Psoas muscle (tissue), 8 donors: ENCODE measurements around the gene AFDN. TPM values are rescaled to one million over a fixed set of nuclear protein-coding genes. Genes with fewer than 3 reads are reported as not detected.

Source experiments
- ATAC-seq, 4 donors: fragments of 200-7000 bp; cut with Tn5 transposase; one replicate each; pipeline ENCODE4 v1.9.1; 2020; ENCODE audit warnings: moderate library complexity in 3 of 4, mild to moderate bottlenecking in 2 of 4
- DNase-seq, 2 donors: peaks; one replicate each; pipeline ENCODE4 v3.0.0-alpha.2; 2020
- H3K27ac ChIP-seq: fragments of 200-600 bp; one replicate; pipeline ENCODE4 v1.8.0; 2022
- H3K27me3 ChIP-seq, 3 donors: fragments of 200-600 bp in 1 of 3; one replicate each; pipeline versions ENCODE4 v1.6.1 to v1.8.0; 2013 to 2022; ENCODE audit warnings: low read length in 2 of 3, mild to moderate bottlenecking in 2 of 3, moderate library complexity in 1 of 3; ENCODE audit not compliant: insufficient read depth in 3 of 3
- H3K36me3 ChIP-seq, 2 donors: fragments of 200-600 bp in 1 of 2; one replicate each; pipeline versions ENCODE4 v1.6.1 to v1.8.0; 2013 to 2022; ENCODE audit warnings: low read depth in 1 of 2, mild to moderate bottlenecking in 1 of 2, moderate library complexity in 1 of 2; ENCODE audit not compliant: insufficient read depth in 1 of 2
- H3K4me1 ChIP-seq: fragments of 200-600 bp; one replicate; pipeline ENCODE4 v1.8.0; 2022
- H3K4me3 ChIP-seq: fragments of 200-600 bp; one replicate; pipeline ENCODE4 v1.8.0; 2022; ENCODE audit warnings: mild to moderate bottlenecking
- H3K9me3 ChIP-seq: fragments of 200-600 bp; one replicate; pipeline ENCODE4 v1.8.0; 2022
- WGBS, 3 donors: extraction: QIAGEN DNeasy Blood & Tissue Kit; methylation state at CpG; one replicate each; pipeline versions ENCODE4 v1.1.6 to v1.1.7; 2013; 5-methylcytosine and 5-hydroxymethylcytosine counted together
- intact Hi-C, 2 donors: fragments of 100-400 bp; cut with DNase I; formaldehyde crosslinking; loops; one replicate each; pipeline versions ENCODE4 v1.11.0 to v1.14.2; 2022
- polyA plus RNA-seq, 3 donors: library from polyadenylated mRNA; stranded (reverse); fragments of 200-250 nt; gene quantifications; one replicate each; pipeline ENCODE4 v1.2.3, GENCODE V29; 2013
- total RNA-seq, 4 donors: library from RNA; stranded (reverse); fragmentation: NEBNext Ultra II Directional in 2 of 4; extraction: Animal tissue kit (Norgen Biotek cat#: 25700) in 2 of 4; gene quantifications; one replicate each; pipeline versions ENCODE4 v1.2.1 to v1.2.4, GENCODE V29; 2021 to 2023
- TF ChIP-seq, protein P1 (sequence below): fragments of 200-600 bp; IDR thresholded peaks from one replicate; pipeline ENCODE4 v1.8.0; 2022; ENCODE audit warnings: antibody characterized with exemption
- donor health status: healthy with polysubstance abuse.
- donor health status: DM: no; HTN: no; CAD: no; lungs with moderate emphysema.
- donor health status: Bipolar disorder and iron deficiency.
- donor health status: healthy.
- donor health status: DM: yes; HTN: yes; CAD: no.
- donor health status: DM: no; HTN: no; CAD: no.
- donor health status: DM: no; HTN: no; CAD: no.
- donor health status: DM: yes; HTN: yes; CAD: no.

Gene AFDN
- total and polyA plus RNA-seq, 7 donors, result 12.2 to 35.6 (median 32.9) TPM

DNA sequence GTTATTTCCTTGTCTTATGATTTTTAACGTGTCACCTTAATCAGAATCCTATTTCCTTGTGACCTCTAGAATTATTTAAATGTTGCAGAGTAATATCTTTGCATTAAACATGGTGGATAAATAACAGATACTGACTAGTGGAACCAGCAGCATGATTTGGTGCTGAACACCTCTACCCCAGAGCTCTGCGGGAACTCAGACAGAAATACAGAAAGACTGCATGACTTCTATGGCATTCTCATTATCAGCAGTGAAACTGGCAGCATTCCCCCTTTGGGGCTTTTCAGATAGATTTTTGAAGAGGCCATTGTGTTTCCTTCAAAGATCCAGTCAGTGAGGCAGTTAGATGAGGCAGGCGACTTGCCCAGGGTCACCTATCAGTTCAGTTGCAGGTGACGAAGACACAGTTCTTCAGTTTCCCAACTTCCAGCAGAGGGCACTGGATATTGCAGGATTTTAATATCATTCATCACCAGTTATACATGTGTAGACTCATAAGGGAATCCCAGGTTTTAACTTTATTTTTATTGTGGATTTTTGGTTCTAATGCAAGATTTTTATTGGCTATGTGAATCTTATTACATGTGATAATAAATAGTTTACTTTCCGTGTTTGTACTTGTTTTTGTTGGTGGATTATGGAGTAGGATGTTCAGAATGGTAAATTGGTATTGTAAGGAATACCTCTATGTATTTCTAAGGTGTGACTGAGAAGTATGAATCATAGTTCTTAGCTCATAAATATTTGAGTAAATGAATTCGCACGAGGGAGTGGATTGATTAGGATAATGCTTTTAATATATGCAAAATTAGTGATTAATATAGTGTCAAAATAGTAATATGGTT, 81.3 kb downstream of the AFDN start:
- Histone ChIP-seq H3K27ac (no peak overlapping the region), H3K4me1 (peaks cover 5% of the 10 kb centered on the region), H3K36me3 (peaks cover 0 to 47% of the 10 kb centered on the region in 2 donors), H3K9me3 (no peaks in the 10 kb centered on the region), H3K27me3 (no peaks in the 10 kb centered on the region), H3K4me3 (no peak overlapping the region)
- TF ChIP-seq, protein P1, sequence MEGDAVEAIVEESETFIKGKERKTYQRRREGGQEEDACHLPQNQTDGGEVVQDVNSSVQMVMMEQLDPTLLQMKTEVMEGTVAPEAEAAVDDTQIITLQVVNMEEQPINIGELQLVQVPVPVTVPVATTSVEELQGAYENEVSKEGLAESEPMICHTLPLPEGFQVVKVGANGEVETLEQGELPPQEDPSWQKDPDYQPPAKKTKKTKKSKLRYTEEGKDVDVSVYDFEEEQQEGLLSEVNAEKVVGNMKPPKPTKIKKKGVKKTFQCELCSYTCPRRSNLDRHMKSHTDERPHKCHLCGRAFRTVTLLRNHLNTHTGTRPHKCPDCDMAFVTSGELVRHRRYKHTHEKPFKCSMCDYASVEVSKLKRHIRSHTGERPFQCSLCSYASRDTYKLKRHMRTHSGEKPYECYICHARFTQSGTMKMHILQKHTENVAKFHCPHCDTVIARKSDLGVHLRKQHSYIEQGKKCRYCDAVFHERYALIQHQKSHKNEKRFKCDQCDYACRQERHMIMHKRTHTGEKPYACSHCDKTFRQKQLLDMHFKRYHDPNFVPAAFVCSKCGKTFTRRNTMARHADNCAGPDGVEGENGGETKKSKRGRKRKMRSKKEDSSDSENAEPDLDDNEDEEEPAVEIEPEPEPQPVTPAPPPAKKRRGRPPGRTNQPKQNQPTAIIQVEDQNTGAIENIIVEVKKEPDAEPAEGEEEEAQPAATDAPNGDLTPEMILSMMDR, result peak; percentile 54
- DNase-seq (no peak), ATAC-seq (peak; percentile 42 to 67 (median 50))
- intact Hi-C loops, result loop anchor here in 1 of 2 donors (5.0 kb wide), 1 partner anchor 224 kb away; no protein-coding TSS in a partner anchor
- 58 to 86% (median 73%) methylated on average over 7 of the region's 7 CpGs for WGBS, 3 donors

DNA sequence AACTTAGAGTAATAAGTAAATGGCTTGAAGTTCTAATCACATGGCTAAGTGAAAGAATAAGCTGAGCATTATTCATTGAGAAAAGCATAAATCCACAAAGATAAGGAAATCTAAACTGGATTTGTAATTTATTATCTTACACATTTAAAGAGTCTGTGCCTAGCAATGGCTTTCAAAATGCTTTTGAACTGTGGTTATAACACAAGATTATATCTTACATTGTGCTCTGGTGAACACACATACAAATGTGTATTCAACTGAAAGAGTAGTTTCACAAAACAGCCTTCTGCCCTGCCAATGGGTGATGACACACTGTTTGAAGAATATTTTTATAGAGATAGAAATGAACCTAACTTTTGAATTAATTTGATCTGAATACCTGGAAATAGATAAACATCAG, 83.3 kb downstream of the AFDN start:
- peaks cover 5% of the 10 kb centered on the region for H3K4me1 ChIP-seq
- intact Hi-C loops, result no loop called here
- TF ChIP-seq, protein P1, result no peak
- H3K27me3 ChIP-seq, result no peaks in the 10 kb centered on the region
- H3K27ac ChIP-seq, result no peak overlapping the region
- DNase-seq, result no peak
- peaks cover 1 to 48% of the 10 kb centered on the region in 2 donors for H3K36me3 ChIP-seq
- no peak overlapping the region for H3K4me3 ChIP-seq
- H3K9me3 ChIP-seq, result no peaks in the 10 kb centered on the region
- no peak for ATAC-seq

DNA sequence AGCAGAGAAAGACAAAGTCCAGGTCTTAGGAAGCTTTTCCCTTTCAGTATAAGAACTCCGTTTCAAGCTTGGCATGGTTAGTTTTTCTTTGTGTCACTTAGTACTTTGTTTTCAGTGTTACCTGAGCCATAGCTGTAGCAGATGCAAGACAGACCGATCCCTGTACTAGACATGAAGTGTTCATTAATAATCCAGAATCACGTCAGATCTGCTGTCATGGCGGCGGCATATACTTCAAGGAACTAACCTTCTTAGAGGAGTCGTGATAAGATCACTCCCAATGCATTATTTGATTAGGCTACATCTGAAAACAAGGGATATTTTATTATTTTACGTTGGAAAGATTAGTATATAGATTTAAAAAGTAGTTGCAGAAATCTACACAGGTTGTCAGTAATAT, 83.9 kb downstream of the AFDN start:
- Histone ChIP-seq H3K36me3 (peaks cover 2 to 48% of the 10 kb centered on the region in 2 donors), H3K4me3 (no peak overlapping the region), H3K27ac (no peak overlapping the region), H3K4me1 (peaks cover 5% of the 10 kb centered on the region), H3K27me3 (no peaks in the 10 kb centered on the region), H3K9me3 (no peaks in the 10 kb centered on the region)
- TF ChIP-seq, protein P1, result no peak
- no peak for ATAC-seq
- DNase-seq, result no peak
- 90 to 93% (median 92%) methylated on average over 7 of the region's 7 CpGs for WGBS, 3 donors
- intact Hi-C loops, result no loop called here

DNA sequence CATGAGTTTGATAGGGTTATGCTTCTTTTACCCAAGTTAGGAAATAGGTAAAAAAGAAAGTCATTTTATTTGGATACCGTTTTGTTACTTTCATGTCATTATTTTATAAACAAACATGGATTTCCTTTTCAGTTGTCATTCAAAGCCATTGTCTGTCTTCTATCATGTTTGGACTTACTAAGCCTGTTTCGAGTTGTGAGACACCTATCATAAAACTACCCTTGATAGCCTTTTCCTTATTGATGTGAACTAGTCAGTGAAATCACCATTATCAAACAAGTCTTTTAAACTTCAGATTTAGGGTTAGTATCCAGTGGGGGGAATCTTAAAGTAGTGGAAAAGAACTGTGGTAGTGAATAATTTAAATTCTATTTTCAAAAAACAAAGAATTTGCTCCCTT, 85.8 kb downstream of the AFDN start:
- Histone ChIP-seq H3K4me3 (no peak overlapping the region), H3K27me3 (no peaks in the 10 kb centered on the region), H3K4me1 (peaks cover 2% of the 10 kb centered on the region), H3K27ac (no peak overlapping the region), H3K36me3 (peaks cover 6 to 62% of the 10 kb centered on the region in 2 donors), H3K9me3 (no peaks in the 10 kb centered on the region)
- 91 to 96% (median 94%) methylated on average over 2 of the region's 2 CpGs for WGBS, 3 donors
- no peak for ATAC-seq
- intact Hi-C loops, result no loop called here
- TF ChIP-seq, protein P1, result no peak
- no peak for DNase-seq
